ENCODE data around the gene EGR1.

GRCh38 chr5:138503487-138504270 is 38.4 kb downstream of the EGR1 start:
- TF ChIP-seq, protein P1, sequence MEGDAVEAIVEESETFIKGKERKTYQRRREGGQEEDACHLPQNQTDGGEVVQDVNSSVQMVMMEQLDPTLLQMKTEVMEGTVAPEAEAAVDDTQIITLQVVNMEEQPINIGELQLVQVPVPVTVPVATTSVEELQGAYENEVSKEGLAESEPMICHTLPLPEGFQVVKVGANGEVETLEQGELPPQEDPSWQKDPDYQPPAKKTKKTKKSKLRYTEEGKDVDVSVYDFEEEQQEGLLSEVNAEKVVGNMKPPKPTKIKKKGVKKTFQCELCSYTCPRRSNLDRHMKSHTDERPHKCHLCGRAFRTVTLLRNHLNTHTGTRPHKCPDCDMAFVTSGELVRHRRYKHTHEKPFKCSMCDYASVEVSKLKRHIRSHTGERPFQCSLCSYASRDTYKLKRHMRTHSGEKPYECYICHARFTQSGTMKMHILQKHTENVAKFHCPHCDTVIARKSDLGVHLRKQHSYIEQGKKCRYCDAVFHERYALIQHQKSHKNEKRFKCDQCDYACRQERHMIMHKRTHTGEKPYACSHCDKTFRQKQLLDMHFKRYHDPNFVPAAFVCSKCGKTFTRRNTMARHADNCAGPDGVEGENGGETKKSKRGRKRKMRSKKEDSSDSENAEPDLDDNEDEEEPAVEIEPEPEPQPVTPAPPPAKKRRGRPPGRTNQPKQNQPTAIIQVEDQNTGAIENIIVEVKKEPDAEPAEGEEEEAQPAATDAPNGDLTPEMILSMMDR (conservative IDR thresholded peaks at IDR 0.05; ENCODE audit: low read depth, low read length) = peak; percentile 67
- no peak for TF ChIP-seq EZH2 (IDR thresholded peaks at IDR 0.05; ENCODE audit: low read length, unreplicated experiment)
